GM12892 (cell line): ENCODE results near the gene AAK1.

Source experiments
- POLR2A ChIP-seq: IDR thresholded peaks from 2 replicates; pipeline ENCODE4 v1.6.1; 2011; ENCODE audit warnings: low read depth, low read length, control low read depth
- POLR2AphosphoS5 ChIP-seq: IDR thresholded peaks from 2 replicates; pipeline ENCODE4 v1.6.1; 2011; ENCODE audit warnings: low read depth, low read length, control low read depth

- no peak for TF ChIP-seq POLR2AphosphoS5
- TF ChIP-seq POLR2A, result no peak
Observed at GRCh38 chr2:69514406-69514805, 129.1 kb downstream of the AAK1 start.
